NCI-H1092 (cell line): ENCODE results near the gene HEATR5A.

ENCODE experiments used
- DNase-seq: peaks from one replicate; lab custom pipeline; 2025; lab: John Stamatoyannopoulos, UW

Gene HEATR5A

GRCh38 chr14:31426663-31427062 lies 6.3 kb upstream of the HEATR5A start:
- no peak for DNase-seq

- DNase-seq = no peak
These were observed 5.6 kb upstream of the HEATR5A start for GRCh38 chr14:31425905-31426304.

- DNase-seq = no peak
These were observed 850 bp upstream of the HEATR5A start for GRCh38 chr14:31421200-31421599.

GRCh38 chr14:31419967-31420318 lies 407 bp downstream of the HEATR5A start:
- peak; percentile 28 for DNase-seq

- no peak for DNase-seq
These were observed 977 bp downstream of the HEATR5A start for GRCh38 chr14:31419179-31419966.

GRCh38 chr14:31418440-31418839 lies 1.9 kb downstream of the HEATR5A start:
- DNase-seq = no peak

- no peak for DNase-seq
These were observed 6.0 kb downstream of the HEATR5A start for GRCh38 chr14:31414190-31414833.

DNA sequence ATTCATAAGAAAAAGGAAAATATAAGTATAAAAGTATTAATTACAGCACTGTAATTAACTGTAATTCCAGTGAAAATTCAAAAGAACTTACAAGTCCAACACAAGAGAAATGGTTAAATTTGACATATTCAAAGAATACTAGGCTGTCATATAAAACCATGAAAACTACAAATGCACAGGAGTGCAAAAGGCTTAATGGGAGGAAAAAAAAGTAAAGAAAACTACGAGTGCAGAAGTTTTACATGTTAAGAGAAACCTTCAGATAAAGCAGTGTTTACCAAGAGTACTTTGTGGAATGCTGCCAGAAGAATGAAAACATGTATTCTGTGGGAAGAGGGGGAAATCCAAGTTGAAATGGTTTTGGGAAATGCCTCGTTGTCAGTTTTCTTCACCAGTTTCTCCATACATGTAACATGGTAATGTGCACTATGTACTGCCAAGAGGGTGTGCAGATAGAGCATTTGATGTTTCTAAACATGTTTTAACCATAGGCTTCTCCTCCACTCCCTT lies 9.1 kb downstream of the HEATR5A start:
- no peak for DNase-seq

DNA sequence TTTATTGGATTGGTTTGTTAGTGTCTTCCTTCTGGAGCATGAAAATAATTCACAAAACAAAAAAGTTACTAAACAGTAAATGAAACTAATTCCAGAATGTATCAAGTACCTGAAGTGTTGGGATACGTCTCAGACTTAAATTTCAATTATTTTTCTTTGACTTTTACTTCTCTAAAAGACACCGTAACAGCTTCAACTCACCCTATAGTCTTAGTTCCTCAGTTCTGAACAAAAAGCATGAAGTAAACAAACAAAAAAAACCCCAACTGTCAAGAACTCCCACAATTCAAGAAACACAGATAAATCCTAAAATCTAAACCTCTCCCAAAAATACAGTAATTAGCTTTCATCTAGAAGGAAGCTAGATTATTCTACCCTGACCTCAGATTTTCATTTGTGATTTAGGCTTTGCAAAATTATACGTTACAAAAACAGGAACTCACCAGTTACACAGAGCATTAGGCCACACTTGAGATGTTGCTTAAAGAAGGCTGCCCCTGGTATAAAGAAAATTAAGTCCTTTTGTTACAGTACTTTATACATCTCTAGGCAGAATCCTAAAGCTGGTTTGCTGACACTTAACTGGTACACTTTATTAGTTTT lies 10.2 kb downstream of the HEATR5A start:
- DNase-seq = no peak

DNA sequence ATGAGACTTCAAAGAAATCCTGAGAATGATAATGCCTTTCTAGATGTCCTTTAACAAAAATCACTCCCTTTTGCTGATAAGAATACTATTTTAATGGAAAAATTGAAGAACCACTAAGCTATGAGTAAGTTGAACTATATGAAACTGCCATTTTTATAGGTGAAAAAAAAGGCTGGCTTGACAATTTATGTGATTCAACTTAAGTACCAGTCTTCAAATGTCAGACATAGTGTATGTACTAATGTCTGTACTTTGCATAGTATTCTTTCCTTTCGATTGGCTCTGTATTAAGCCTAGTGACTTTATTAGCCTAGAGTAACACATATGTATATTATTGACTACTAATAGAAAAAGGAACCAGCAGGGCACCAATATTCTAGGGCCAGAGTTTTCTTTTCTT lies 11.9 kb downstream of the HEATR5A start:
- DNase-seq = no peak

GRCh38 chr14:31405599-31406232 lies 14.6 kb downstream of the HEATR5A start:
- DNase-seq = no peak

DNA sequence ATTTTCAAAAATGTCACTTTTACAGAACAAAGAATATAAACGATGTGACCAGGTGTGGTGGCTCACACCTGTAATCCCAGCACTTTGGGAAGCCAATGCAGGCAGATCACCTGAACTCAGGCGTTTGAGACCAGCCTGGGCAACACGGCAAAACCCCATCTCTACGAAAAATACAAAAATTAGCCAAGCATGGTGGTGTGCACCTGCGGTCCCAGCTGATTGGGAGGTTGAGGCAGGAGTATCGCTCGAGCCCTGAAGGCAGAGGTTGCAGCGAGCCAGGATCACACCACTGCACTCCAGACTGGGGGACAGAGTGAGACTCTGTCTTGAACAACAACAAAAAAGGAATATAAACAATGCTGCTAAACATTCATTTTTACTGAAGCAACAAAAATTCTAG lies 15.2 kb downstream of the HEATR5A start:
- no peak for DNase-seq

DNA sequence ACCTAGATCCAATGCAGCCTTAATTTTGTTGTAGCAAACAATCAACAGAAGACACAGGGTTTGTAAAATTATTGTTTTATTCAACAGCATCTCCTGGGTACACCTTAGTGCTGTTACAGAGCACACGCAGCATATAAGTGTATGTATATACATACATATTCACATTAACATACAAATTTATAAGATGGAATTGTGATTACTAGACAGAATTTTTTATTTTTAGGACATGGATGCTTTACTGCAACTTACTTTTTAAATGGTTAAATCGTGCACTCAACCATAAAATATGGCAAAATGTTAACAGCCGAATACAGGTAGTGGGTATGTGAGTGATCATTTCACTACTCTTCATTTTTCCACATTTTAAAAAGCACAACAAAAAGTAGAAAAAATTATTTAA lies 16.6 kb downstream of the HEATR5A start:
- DNase-seq = no peak

DNA sequence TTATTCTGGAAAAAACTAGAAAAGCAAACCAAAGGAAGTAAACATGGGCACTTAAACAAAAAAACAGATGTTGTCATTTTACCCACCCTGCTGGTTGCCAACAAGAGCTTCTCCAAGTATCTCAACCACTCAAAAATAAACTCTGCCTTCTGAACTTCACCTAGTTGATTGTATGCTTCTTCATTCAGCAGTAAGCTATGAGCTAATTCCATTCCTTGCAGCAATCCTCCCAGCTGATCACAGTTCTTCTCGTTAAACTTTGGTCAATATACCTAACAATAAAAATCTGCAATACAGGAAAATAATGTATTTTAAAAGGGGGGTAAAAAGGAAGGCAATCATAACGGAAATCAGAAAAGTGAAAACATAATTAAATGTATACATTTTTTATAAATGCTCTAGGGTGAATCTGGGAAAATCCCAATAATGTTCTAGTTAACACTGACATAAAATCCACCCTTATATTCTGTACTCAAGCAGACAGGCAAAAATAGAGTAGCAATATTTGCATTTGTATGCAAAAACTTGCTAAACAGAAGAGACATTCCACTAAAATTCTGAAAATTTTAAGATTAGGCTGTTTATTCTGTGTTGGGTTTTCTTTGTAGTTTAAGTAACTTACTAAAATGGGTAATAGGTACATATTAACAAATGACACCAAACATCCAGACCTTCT lies 17.4 kb downstream of the HEATR5A start:
- DNase-seq = no peak

GRCh38 chr14:31401369-31401932 lies 18.9 kb downstream of the HEATR5A start:
- DNase-seq = no peak

- DNase-seq = no peak
These were observed 20.2 kb downstream of the HEATR5A start for GRCh38 chr14:31400031-31400638.

DNA sequence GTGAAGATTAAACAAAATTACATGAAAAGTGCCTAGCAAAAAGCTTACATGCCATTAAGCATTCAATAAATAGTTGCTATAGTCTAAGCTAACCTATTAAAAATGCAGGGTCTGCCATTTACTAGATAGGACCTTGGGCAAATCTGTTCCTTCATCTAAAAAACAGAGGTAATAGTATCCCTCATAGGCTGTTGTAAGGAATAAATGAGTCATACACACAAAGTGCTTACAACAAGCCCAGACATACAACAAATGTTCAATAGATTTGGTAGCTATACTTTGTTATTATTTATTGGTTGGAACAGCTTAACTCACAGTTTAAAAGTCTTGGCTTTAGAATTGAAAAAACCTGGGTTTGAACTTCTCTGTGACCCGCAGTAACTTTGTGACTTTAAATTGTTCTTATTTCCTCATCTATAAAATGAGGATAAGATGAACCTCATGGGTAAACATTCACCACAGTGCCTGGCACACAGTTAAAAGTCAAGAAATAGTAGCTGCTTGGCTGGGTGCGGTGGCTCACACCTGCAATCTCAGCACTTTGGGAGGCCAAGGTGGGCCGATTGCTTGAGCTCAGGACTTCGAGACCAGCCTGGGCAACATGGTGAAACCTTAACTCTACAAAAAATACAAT lies 24.7 kb downstream of the HEATR5A start:
- DNase-seq = no peak

DNA sequence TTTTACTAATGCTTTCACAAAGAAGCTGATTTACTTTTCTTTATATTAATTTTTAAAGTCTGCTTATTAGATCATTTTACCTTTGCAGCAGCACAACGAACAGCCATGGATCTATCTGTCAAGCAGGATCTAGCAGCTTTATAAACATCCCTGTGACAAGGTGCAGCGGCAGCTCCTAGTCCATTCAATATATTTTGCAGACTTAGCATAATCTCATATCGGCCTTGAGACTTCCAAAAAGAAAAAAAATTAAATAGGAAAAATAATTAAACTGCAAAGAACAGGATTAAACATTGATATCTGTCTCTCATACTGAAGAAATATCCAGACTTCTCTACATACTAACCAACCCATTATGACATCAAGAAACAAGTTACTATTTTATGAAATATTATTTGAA lies 25.2 kb downstream of the HEATR5A start:
- DNase-seq = no peak

GRCh38 chr14:31391977-31392503 lies 28.3 kb downstream of the HEATR5A start:
- DNase-seq = no peak

DNA sequence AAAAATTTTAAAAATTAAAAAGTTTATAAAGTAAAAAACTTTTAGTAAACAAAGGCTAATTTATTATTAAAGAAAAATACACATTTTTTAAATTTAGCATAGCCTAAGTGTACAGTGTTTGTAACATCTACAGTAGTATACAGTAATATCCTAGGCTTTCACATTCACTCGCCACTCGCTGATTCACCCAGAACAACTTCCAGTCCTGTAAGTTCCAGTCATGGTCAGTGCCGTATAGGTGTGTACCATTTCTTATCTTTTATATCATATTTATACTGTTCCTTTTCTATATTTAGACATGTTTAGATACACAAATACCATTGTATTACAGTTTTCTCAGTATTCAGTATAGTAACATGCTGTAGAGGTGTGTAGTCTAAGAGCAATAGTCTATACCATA lies 28.9 kb downstream of the HEATR5A start:
- no peak for DNase-seq

DNA sequence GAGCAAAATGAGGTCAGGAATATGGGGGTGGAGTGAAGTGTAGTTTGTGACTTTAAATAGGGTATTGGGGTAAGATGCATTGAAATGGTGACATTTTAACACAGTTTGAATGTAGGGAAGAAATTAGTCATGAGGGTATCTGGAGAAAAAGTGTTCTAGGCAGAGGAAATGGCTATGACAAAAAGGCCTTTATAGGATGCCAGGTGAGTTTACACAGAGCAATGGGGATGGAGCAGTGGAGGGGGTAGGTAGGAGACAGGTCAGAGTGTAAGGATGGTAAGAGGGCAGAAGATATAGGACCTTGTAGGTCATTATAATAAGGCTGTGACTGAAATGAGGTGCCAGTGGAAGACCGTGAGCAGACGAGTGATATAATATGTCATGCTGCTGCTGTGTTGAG lies 30.4 kb downstream of the HEATR5A start:
- no peak for DNase-seq
